Lower leg skin (tissue), 3 donors: Measurements from ENCODE around the gene PRICKLE2.

Source experiments
- CTCF ChIP-seq, 3 donors: fragments of 450-650 bp; IDR thresholded peaks; one replicate each; pipeline ENCODE4 v1.5.1; 2016; ENCODE audit warnings: antibody characterized with exemption in 3 of 3, mild to moderate bottlenecking in 3 of 3, moderate library complexity in 2 of 3
- POLR2A ChIP-seq, 2 donors: fragments of 450-650 bp; IDR thresholded peaks; one replicate each; pipeline ENCODE4 v1.6.1; 2016 to 2017; ENCODE audit warnings: antibody characterized with exemption in 2 of 2, mild to moderate bottlenecking in 1 of 2, moderate library complexity in 1 of 2

GRCh38 chr3:64105816-64106215, 119.5 kb downstream of the PRICKLE2 start:
- no peak for TF ChIP-seq CTCF (IDR thresholded peaks at IDR 0.05)
- TF ChIP-seq POLR2A (IDR thresholded peaks at IDR 0.05): no peak
